Thymus (tissue), 11 donors: Measurements from ENCODE around the gene MAGEA11. TPM values are rescaled to one million over a fixed set of nuclear protein-coding genes. Genes with fewer than 3 reads are reported as not detected.
"Not testable (repeated sequence)": the region's sequence is repeated elsewhere in the genome, so short reads cannot be mapped to it uniquely, and the experiment has no call there.

Source experiments
- DNase-seq, 9 donors: peaks; one replicate each; pipeline ENCODE4 v3.0.0-alpha.2; 2013; ENCODE audit warnings: low spot score in 9 of 9, low read depth in 6 of 9, missing footprints in 1 of 9
- H3K27ac ChIP-seq, 2 donors: one replicate each; pipeline ENCODE4 v1.5.1; 2013; ENCODE audit warnings: control low read depth in 1 of 2, low read depth in 1 of 2, low read length in 1 of 2, mild to moderate bottlenecking in 1 of 2, moderate library complexity in 1 of 2
- H3K27me3 ChIP-seq, 2 donors: one replicate each; pipeline ENCODE4 v1.5.1; 2013; ENCODE audit warnings: low read length in 1 of 2; ENCODE audit not compliant: control insufficient read depth in 2 of 2, insufficient read depth in 1 of 2
- H3K36me3 ChIP-seq, 2 donors: one replicate each; pipeline ENCODE4 v1.5.1; 2013; ENCODE audit warnings: low read length in 1 of 2, mild to moderate bottlenecking in 1 of 2, moderate library complexity in 1 of 2; ENCODE audit not compliant: control insufficient read depth in 2 of 2, insufficient read depth in 2 of 2
- H3K4me1 ChIP-seq, 2 donors: one replicate each; pipeline ENCODE4 v1.5.1; 2013; ENCODE audit warnings: low read length in 2 of 2; ENCODE audit not compliant: control insufficient read depth in 2 of 2, insufficient read depth in 2 of 2
- H3K4me3 ChIP-seq, 2 donors: one replicate each; pipeline ENCODE4 v1.5.1; 2013; ENCODE audit warnings: low read length in 2 of 2, control low read depth in 1 of 2, mild to moderate bottlenecking in 1 of 2
- H3K9me3 ChIP-seq, 2 donors: one replicate each; pipeline ENCODE4 v1.5.1; 2013; ENCODE audit warnings: low read length in 1 of 2, mild to moderate bottlenecking in 1 of 2; ENCODE audit not compliant: control insufficient read depth in 2 of 2, insufficient read depth in 1 of 2
- WGBS: extraction: QIAGEN DNeasy Blood & Tissue Kit; methylation state at CpG from one replicate; pipeline ENCODE4 v1.1.7; 2013; 5-methylcytosine and 5-hydroxymethylcytosine counted together
- polyA plus RNA-seq: library from polyadenylated mRNA; stranded (reverse); fragments of 200-250 nt; gene quantifications from one replicate; pipeline ENCODE4 v1.2.3, GENCODE V29; 2013
- total RNA-seq: library from RNA; stranded (reverse); fragments of 120-200 nt; gene quantifications from one replicate; pipeline ENCODE4 v1.2.4, GENCODE V29; 2013
- donor health status: healthy.

MAGEA11 gene
- total and polyA plus RNA-seq, 2 donors, result 0.05 to 0.50 TPM

- not testable (repeated sequence) for H3K9me3 ChIP-seq, H3K4me1 ChIP-seq, DNase-seq, H3K36me3 ChIP-seq, H3K27me3 ChIP-seq, H3K4me3 ChIP-seq, H3K27ac ChIP-seq
- 75% methylated on average over 1 of the region's 6 CpGs for WGBS
Measured at GRCh38 chrX:149742269-149742668, 30.4 kb downstream of the MAGEA11 start.

GRCh38 chrX:149746390-149747007 lies 34.6 kb downstream of the MAGEA11 start:
- H3K36me3 ChIP-seq, H3K27ac ChIP-seq, H3K27me3 ChIP-seq, H3K4me1 ChIP-seq, DNase-seq, H3K9me3 ChIP-seq, H3K4me3 ChIP-seq: not testable (repeated sequence)
- WGBS, result 96% methylated on average over 2 of the region's 6 CpGs

GRCh38 chrX:149757206-149758067 lies 45.6 kb downstream of the MAGEA11 start:
- Histone ChIP-seq H3K4me3 (no peak overlapping the region), H3K4me1 (no peaks in the 10 kb centered on the region), H3K36me3 (no peaks in the 10 kb centered on the region), H3K27ac (no peak overlapping the region), H3K27me3 (no peaks in the 10 kb centered on the region), H3K9me3 (no peaks in the 10 kb centered on the region)
- WGBS, result 94% methylated on average over 8 of the region's 8 CpGs
- no peak for DNase-seq

- H3K9me3 ChIP-seq, result no peaks in the 10 kb centered on the region
- no peak overlapping the region for H3K27ac ChIP-seq
- no peak overlapping the region for H3K4me3 ChIP-seq
- no peaks in the 10 kb centered on the region for H3K36me3 ChIP-seq
- WGBS, result 96% methylated on average over 18 of the region's 18 CpGs
- no peaks in the 10 kb centered on the region for H3K4me1 ChIP-seq
- no peaks in the 10 kb centered on the region for H3K27me3 ChIP-seq
- DNase-seq, result no peak
Measured at GRCh38 chrX:149758068-149758714, 46.3 kb downstream of the MAGEA11 start.

- not testable (repeated sequence) for H3K4me3 ChIP-seq, H3K27ac ChIP-seq, H3K36me3 ChIP-seq, DNase-seq, H3K9me3 ChIP-seq, H3K27me3 ChIP-seq, H3K4me1 ChIP-seq
- WGBS, result 96% methylated on average over 16 of the region's 17 CpGs
Measured at GRCh38 chrX:149758715-149759078, 46.8 kb downstream of the MAGEA11 start.

GRCh38 chrX:149759824-149760223 lies 48.0 kb downstream of the MAGEA11 start:
- no peaks in the 10 kb centered on the region for H3K36me3 ChIP-seq

GRCh38 chrX:149760965-149761364 lies 49.1 kb downstream of the MAGEA11 start:
- H3K36me3 ChIP-seq, result no peaks in the 10 kb centered on the region
- WGBS, result 98% methylated on average over 3 of the region's 3 CpGs
- no peak for DNase-seq

More at GRCh38 chrX:149759824-149760223, 48.0 kb downstream of the MAGEA11 start:
- no peaks in the 10 kb centered on the region for H3K4me1 ChIP-seq
- H3K27ac ChIP-seq, result no peak overlapping the region
- no peaks in the 10 kb centered on the region for H3K9me3 ChIP-seq
- H3K27me3 ChIP-seq, result no peaks in the 10 kb centered on the region
- no peak overlapping the region for H3K4me3 ChIP-seq
- DNase-seq, result no peak
- 90% methylated on average over 7 of the region's 7 CpGs for whole genome bisulfite sequencing

GRCh38 chrX:149761858-149762674 lies 50.2 kb downstream of the MAGEA11 start:
- H3K9me3 ChIP-seq, H3K4me1 ChIP-seq, H3K27me3 ChIP-seq, H3K27ac ChIP-seq, H3K4me3 ChIP-seq, H3K36me3 ChIP-seq, DNase-seq: not testable (repeated sequence)
- WGBS, result 96% methylated on average over 22 of the region's 22 CpGs

More at GRCh38 chrX:149760965-149761364, 49.1 kb downstream of the MAGEA11 start:
- H3K4me1 ChIP-seq, result no peaks in the 10 kb centered on the region
- H3K27me3 ChIP-seq, result no peaks in the 10 kb centered on the region
- no peak overlapping the region for H3K27ac ChIP-seq
- no peaks in the 10 kb centered on the region for H3K9me3 ChIP-seq
- no peak overlapping the region for H3K4me3 ChIP-seq
